NCI-H774 (cell line): ENCODE results near the gene ITPK1.
"Not testable (repeated sequence)": the region's sequence is repeated elsewhere in the genome, so short reads cannot be mapped to it uniquely, and the experiment has no call there.

Source experiments
- DNase-seq: peaks from one replicate; lab custom pipeline; 2025; lab: John Stamatoyannopoulos, UW

ITPK1 gene

DNA sequence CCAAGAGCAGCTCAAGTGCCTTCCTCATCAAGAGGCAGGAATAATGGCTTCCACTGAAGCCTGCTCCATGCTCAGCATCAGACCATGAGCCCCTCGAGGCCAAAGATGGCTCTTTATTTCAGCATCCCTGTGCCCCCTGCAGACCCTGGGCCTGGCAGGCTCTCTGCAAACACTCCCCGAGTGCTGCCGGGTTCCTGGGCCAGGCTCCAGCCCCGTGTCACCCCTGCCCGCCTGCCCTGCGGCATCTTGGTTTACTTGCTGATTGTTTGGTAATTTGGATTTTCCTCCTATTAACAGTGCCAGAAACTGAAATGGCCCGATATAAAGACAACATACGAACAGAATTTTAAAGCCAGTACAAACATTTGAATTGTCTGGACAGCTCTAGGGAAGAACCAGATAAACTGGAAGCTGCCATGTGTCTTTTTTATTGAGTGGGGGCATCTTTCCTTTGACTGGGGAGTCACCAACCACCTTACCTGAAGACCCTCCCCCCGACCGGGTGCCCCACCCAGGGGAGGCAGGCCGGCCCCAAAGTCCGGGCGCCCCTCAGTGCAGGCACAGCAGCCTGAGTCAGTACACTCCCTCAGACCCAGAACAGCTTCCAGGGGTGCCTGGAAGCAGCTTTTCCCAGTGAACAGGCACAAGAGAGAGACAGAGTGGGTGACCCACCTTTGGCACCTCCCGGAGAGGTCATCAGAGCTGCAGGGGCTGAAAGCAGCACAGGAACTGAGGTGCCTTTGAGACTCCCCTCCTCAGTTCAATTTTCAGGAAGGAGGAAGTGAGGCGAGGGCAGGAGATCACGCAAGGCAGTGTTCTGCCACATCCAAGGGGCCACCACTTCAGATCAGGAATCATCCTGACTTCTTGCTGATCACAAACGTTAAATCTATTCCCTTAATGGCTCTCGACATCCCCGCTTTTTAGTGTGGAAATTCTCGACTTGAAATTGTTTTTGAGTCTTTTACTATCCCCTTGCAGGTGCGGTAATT, 30.6 kb downstream of the ITPK1 start:
- no peak for DNase-seq

DNA sequence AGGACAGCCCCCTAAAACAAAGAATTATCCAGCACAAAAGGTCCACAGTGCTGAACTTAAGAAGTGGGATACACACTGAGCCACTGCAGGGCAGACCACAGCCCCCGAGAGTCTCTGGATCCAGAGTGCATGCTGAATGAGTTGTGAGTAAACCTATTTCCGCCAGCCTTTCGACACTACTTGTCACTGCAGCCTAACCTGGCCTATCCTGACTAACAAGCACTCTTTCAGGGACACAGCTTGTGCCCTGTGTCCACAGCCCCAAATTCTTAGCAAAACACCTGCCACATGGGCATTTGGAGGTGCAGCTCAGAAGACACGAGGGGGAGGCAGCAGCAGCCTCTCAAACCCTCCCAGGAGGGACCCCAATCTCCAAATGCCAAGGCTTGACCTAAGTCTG, 31.3 kb downstream of the ITPK1 start:
- DNase-seq = no peak

DNA sequence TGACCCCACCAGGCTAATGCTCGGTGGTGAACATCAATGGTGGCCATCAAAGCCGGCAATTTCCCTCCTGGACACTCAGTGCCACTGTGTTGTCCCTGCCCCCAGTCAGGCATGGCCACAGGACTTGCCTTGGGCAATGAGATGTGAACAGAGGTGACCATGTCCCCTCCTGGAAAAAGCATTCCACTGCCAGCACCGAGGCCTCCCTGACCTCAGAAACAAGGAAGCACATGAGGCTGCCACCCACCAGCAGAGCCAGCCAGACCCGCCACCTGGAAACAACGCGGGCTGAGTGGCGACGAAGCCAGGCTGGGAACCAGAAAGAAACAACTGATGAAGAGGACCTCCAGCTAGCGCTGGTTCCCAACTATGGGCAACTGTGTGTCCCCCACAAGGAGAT, 31.8 kb downstream of the ITPK1 start:
- DNase-seq = no peak

GRCh38 chr14:93082576-93083001, 33.1 kb downstream of the ITPK1 start:
- DNase-seq = no peak

DNA sequence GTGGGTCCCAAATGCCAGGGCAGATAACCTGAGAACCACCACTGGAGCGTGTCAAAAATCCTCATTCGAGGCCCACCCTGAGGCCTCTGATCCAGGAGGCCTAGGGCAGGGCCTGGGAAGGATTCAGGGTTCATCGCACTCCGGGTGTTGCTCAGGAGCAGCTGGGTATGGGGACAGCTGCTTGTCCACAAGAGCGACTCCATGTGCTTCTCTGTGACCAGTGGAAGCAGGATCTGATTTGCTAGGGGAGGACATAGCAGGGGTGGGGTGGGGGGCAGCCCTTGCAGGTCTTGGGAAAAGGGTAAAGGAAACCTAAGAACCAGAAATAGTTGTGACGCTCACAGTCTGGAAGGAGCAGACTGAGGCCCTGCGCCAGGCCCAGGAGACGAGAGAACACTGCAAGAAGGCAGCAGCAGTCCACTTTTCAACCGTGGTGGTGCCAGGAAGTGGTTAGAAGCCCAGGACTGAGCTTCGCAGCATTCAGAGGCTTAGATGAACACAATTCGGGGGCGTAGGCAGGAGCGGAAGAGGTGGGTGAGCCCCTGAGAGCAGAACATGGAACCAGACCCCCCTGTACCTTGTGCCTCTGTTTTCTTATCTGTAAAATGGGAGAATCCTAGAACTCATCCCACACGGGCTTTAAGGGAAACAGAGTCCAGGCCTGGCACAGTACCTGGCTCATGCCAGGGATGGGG, 33.7 kb downstream of the ITPK1 start:
- DNase-seq = no peak

GRCh38 chr14:93079865-93080403, 35.8 kb downstream of the ITPK1 start:
- no peak for DNase-seq

- DNase-seq = no peak
Observed at GRCh38 chr14:93079321-93079720, 36.4 kb downstream of the ITPK1 start.

DNA sequence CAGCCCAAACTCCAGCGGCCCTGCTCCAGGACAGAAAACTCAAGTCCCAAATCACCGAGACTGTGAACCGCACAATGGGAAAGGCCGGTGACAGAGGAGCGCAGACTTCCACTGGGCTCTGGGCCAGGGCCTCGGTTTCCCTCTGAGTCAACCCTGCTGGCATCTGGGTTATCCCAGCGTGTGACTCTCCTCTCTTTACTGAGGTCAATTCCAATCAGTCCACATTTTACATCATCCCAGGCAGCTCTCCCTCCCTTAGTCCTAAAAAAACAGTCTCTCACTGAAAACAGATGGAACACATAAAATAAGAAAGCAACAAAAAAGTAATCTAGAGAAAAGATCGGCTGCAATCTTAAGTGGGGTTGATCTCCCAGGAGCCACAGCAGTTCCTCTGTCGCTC, 36.9 kb downstream of the ITPK1 start:
- DNase-seq = no peak

- no peak for DNase-seq
Observed at GRCh38 chr14:93076755-93077154, 39.0 kb downstream of the ITPK1 start.

DNA sequence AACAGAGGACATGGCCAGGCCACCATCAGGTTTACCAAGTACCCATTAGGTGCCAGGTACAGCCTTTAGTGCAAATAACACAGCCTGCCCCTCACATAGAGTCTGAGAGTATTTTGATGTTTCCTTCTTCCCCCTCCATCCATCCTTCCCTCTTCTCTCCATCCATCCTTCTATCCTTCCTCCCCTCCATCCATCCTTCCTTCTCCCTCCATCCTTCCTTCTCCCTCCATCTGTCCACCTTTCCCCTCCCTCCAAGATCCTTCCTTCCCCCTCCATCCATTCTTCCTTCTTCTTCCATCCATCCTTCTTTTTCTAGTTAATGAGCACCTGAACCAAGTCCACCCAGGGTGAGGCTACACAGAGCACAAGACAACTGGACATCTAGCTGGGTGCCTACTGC, 39.8 kb downstream of the ITPK1 start:
- DNase-seq = no peak

DNA sequence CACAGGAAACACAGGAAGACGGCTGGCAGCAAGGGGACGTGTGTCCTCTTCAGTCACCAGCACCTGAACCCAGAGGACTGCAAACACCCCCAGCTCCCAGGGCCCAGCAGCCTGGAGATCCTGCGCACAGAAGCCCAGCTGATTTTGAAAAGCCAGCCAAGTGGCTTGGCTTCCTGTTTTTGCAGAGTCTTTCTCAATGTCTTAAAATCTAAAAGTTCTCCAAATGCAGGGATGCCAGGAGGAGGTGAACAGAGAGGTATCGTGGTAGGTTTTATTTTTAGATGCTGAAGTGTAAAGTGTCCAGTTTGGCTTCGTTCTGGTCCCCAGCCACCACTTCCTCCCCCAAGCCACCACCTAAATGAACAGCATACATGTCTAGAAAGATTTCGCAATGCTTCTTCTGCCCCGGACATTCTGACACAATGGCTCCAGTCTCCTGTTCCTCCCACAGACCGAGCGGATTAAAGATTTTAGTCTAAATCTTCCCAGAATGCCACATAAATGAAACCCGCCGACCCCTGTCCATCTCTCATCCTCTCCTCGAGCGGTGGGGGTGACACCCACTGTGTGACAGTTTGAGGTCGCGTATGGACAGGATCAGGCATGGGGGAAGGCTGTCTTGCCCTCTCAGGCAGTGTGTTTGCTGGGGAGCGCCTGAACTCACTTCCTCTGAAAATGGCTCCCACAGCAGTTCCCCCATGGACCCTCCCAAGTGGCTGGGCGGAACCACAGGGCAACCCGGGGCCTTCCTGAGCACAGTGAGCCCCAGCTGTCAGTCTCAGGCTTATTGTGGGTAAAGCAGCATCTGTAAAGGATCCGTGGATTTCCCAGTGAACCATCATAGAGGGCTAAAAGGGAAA, 41.6 kb downstream of the ITPK1 start:
- DNase-seq = no peak

- no peak for DNase-seq
Observed at GRCh38 chr14:93073358-93073707, 42.4 kb downstream of the ITPK1 start.

- DNase-seq = no peak
Observed at GRCh38 chr14:93072659-93073357, 42.9 kb downstream of the ITPK1 start.

DNA sequence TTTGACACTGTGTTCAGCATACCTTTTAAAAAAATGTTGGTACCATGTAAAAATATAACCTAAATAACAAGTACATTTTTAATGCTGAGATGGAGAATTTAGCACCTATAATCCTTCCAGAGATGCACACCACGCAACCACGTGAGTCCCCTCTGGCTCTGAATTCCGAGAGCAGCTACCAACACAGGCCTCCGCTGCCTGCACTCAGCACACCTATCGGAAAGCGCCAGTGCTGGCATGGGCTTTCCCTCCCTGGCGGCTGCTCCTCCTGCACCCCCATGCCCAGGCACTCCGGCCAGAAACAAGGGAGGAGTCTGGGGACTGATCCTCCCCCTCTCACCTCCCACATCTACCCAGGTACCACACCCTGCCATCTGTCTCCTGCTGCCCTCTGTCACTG, 47.0 kb downstream of the ITPK1 start:
- DNase-seq = no peak

DNA sequence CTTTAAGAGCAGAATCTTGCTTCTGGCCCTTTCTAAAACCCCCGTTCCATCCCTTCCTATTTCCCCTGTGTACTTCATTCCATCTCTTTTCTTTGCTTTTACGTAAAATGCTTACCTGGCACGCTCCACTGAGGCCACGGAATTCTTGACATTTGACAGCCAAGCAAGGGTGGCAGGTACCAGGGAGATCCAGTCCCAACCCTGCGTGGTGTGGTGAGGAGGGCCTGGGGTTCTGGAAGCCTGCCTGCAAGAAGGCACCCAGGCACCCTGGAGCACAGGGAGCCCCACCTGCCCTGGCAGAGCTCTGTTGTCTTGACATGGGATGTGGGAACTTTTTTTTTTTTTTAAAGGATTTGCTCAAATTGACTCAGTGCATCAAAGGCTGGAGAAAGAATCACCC, 48.6 kb downstream of the ITPK1 start:
- DNase-seq = no peak

GRCh38 chr14:93065272-93065730, 50.4 kb downstream of the ITPK1 start:
- no peak for DNase-seq

DNA sequence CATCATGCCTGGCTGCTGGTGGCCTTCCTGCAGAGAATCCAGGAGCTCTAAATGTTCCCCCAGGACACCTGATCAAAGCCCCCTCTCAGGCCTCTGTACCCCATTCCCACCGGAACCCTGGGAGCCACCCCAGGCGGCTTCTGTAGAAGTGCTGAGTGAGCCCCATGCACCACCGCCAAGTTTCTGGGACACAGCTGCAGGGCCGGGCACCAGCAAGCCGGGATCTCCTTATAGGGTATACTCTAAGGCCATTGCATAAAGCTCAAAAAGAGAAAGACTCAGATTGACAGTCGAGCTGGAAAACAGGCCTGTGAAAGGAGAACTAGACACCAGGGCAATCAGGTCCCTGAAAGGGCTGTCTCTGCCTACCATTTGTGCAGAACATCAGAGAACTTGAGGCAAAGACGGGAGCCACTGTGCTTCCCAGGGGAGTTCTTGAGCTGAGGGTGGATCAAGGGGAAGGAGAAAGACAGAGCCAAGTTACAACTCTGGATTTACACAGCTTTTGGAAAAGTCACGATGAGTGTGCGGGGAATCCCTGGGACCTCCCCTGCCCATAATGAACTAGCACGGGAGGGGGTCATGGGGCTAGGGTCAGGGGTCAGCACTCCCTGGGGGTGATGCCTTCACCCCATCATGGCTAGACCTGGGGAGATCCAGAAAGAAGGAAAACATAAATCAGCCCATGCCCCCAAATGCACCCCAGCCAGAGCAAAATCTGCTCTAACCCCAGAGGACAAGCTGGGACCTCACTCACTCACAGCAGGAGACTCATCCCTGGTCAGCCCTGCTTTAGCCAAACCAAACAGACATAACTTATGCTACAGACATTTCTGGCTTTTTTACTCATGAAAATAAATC, 51.1 kb downstream of the ITPK1 start:
- no peak for DNase-seq

GRCh38 chr14:93063393-93063792, 52.3 kb downstream of the ITPK1 start:
- no peak for DNase-seq

GRCh38 chr14:93062890-93063289, 52.8 kb downstream of the ITPK1 start:
- DNase-seq = no peak

DNA sequence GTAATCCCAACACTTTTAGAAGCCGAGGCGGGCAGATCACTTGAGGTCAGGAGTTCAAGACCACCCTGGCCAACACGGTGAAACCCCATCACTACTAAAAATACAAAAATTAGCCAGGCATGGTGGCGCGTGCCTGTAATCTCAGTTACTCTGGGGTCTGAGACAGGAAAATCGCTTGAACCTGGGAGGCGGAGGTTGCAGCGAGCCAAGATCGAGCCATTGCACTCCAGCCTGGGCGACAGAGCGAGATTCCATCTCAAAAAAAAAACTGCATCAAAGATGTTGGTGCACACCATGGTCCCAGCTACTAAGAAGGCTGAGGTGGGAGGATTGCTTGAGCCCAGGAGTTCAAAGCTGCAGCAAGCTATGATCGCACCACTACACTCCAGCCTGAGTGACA, 53.7 kb downstream of the ITPK1 start:
- not testable (repeated sequence) for DNase-seq
